Kidney (tissue), 14 donors: ENCODE data around the gene PPFIBP1. TPM values are rescaled to one million over a fixed set of nuclear protein-coding genes. Genes with fewer than 3 reads are reported as not detected.

Experiments
- DNase-seq, 5 donors: peaks; one replicate each; pipeline ENCODE4 v3.0.0-alpha.2; 2013 to 2020
- FAIRE-seq: peaks from 2 replicates; lab custom pipeline; 2012; peaks lifted over from hg19 to GRCh38; lab: Jason Lieb, UNC
- H3K27ac ChIP-seq, 2 donors: one replicate each; pipeline ENCODE4 v1.7.0; 2013; ENCODE audit warnings: low read depth in 2 of 2, low read length in 2 of 2, inconsistent platforms in 1 of 2
- H3K27me3 ChIP-seq: one replicate; pipeline ENCODE4 v1.7.1; 2013; ENCODE audit warnings: low read length, inconsistent platforms; ENCODE audit not compliant: control insufficient read depth, insufficient read depth
- H3K36me3 ChIP-seq, 3 donors: one replicate each; pipeline versions ENCODE4 v1.7.0 to v1.7.1; 2013; ENCODE audit warnings: low read length in 3 of 3, control low read depth in 1 of 3, inconsistent platforms in 1 of 3; ENCODE audit not compliant: insufficient read depth in 3 of 3, control insufficient read depth in 2 of 3
- H3K4me1 ChIP-seq, 3 donors: one replicate each; pipeline versions ENCODE4 v1.7.0 to v1.7.1; 2013; ENCODE audit warnings: low read length in 3 of 3, inconsistent platforms in 1 of 3, low read depth in 1 of 3; ENCODE audit not compliant: control insufficient read depth in 2 of 3, insufficient read depth in 2 of 3
- H3K4me3 ChIP-seq, 3 donors: one replicate each; pipeline versions ENCODE4 v1.7.0 to v1.8.1; 2013; ENCODE audit warnings: low read length in 3 of 3, control low read depth in 1 of 3, inconsistent platforms in 1 of 3
- H3K9ac ChIP-seq, 3 donors: one replicate each; pipeline versions ENCODE4 v1.7.0 to v1.7.1; 2013; ENCODE audit warnings: low read length in 3 of 3, control low read depth in 1 of 3, inconsistent platforms in 1 of 3
- H3K9me3 ChIP-seq, 3 donors: one replicate each; pipeline versions ENCODE4 v1.7.0 to v1.7.1; 2013; ENCODE audit warnings: low read length in 3 of 3, control low read depth in 1 of 3, inconsistent platforms in 1 of 3; ENCODE audit not compliant: control insufficient read depth in 2 of 3, insufficient read depth in 1 of 3
- CTCF ChIP-seq: IDR thresholded peaks from 3 replicates; pipeline ENCODE4 v1.5.1; 2012; ENCODE audit warnings: mild to moderate bottlenecking, moderate library complexity, borderline replicate concordance; ENCODE audit not compliant: insufficient read depth; ENCODE audit errors: extremely low read depth
- intact Hi-C: fragments of 100-400 bp; cut with DNase I; formaldehyde crosslinking; loops from one replicate; pipeline ENCODE4 v1.11.1; 2022
- polyA plus RNA-seq: library from polyadenylated mRNA; stranded (reverse); fragments of 350-450 nt; fragmentation: Illumina TruSeq; extraction: RNeasy Lipid Tissue Mini Kit (QIAGEN cat#74804); gene quantifications from one replicate; pipeline ENCODE4 v1.2.3, GENCODE V29; 2014; ENCODE audit warnings: low read depth, low replicate concordance; ENCODE audit not compliant: insufficient read depth
- total RNA-seq: library from RNA; stranded (reverse); fragmentation: NEBNext Ultra II Directional; extraction: Animal tissue kit (Norgen Biotek cat#: 25700); gene quantifications from one replicate; pipeline ENCODE4 v1.2.1, GENCODE V29; 2021
- donor health status: control.
- donor health status: control.
- donor health status: control.
- donor health status: control.
- donor health status: control.
- donor health status: DM: yes; HTN: yes; CAD: no.
- donor health status: Normal renal cell carcinoma (clear cell type).

The PPFIBP1 gene
- total and polyA plus RNA-seq, 2 donors from 2014 or later, result 12.7 to 175 TPM

- Histone ChIP-seq H3K4me3 (no peak overlapping the region), H3K27ac (peak overlapping the region; percentile 29 to 49), H3K36me3 (no peaks in the 10 kb centered on the region), H3K9ac (no peak overlapping the region), H3K4me1 (peaks cover 14 to 27% (median 24%) of the 10 kb centered on the region in 3 donors), H3K27me3 (no peaks in the 10 kb centered on the region), H3K9me3 (no peaks in the 10 kb centered on the region)
- FAIRE-seq, result no peak
- intact Hi-C loops, result no loop called here
- TF ChIP-seq CTCF, result no peak
- DNase-seq, result peak in 1 of 5 donors; percentile 39
These were observed 32.1 kb downstream of the PPFIBP1 start for GRCh38 chr12:27555925-27556778.

DNA sequence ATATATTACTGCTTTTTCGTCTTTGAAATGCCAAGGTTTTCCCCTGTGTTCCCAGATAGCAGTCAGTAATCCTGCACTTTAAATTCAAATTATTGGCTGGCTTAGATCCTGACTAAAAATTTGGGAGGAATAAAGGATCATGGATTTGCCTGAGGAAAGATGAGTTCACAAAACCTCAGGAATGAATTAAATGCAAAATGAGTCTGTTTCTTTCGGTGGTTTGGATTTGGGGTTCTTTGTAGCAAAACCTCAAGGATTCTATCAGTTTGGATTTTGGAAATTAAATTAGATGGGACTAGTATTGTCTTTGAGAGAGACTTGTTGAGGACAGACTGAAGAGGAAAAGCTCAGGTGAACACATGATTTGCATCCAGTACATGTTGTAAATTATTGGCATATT is 36.1 kb downstream of the PPFIBP1 start:
- DNase-seq, result no peak
- Histone ChIP-seq H3K27me3 (no peaks in the 10 kb centered on the region), H3K4me3 (no peak overlapping the region), H3K4me1 (peaks cover 5 to 10% (median 6%) of the 10 kb centered on the region in 3 donors), H3K9me3 (no peaks in the 10 kb centered on the region), H3K9ac (no peak overlapping the region), H3K36me3 (no peaks in the 10 kb centered on the region), H3K27ac (no peak overlapping the region)
- no peak for FAIRE-seq
- TF ChIP-seq CTCF, result no peak
- intact Hi-C loops, result no loop called here

DNA sequence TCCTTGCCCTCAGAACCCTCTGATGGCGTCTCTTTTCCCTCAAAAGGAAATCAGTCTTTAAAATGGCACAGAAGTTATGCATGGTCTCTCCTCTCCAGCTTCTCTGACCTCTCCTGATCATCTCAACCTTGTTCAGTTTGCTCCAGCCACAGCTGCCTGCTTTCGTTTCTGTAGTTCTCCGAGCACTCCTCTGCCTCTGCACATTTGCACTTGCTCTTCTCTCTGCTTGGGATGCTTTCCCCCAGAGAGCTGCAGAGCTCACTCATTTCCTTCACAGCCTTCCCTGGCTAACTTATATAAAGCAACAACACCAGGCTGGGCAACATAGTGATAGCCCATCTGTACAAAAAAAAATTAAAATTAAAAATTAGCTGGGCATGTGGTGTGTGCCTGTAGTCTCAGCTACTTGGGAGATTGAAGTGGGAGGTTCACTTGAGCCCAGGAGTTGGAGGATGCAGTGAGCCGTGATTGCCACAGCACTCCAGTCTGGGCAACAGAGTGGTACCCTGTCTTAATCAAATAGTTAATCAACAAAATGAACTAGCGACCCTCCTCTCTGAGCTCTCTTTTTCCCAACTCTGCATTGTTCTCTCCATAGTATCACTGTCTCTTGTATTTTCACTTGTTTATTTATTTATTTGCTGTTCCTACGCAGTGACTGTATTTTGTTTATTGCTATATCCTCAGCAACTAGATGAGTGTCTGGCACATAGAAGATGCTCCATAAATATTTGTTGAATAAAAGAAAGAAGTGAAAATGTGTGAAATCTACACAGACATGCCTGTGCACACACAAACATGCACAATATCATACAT is 37.7 kb downstream of the PPFIBP1 start:
- no peak for DNase-seq

More for the DNA sequence above, 37.7 kb downstream of the PPFIBP1 start:
- no peak overlapping the region for H3K4me3 ChIP-seq
- H3K27me3 ChIP-seq, result no peaks in the 10 kb centered on the region
- intact Hi-C loops, result no loop called here
- H3K9me3 ChIP-seq, result no peaks in the 10 kb centered on the region
- no peak for FAIRE-seq
- TF ChIP-seq CTCF, result no peak
- H3K27ac ChIP-seq, result no peak overlapping the region
- H3K4me1 ChIP-seq, result peaks cover 0 to 3% (median 3%) of the 10 kb centered on the region in 3 donors
- no peaks in the 10 kb centered on the region for H3K36me3 ChIP-seq
- H3K9ac ChIP-seq, result no peak overlapping the region
